Heart right ventricle (tissue), 16 donors: ENCODE data around the gene RRAS. TPM values are rescaled to one million over a fixed set of nuclear protein-coding genes. Genes with fewer than 3 reads are reported as not detected.

Source experiments
- ATAC-seq, 8 donors: fragments of 200-7000 bp; cut with Tn5 transposase; one replicate each; pipeline ENCODE4 v1.9.1; 2020; ENCODE audit warnings: mild to moderate bottlenecking in 8 of 8, moderate library complexity in 8 of 8, moderate number of reproducible peaks in 1 of 8
- DNase-seq, 2 donors: peaks; one replicate each; pipeline ENCODE4 v3.0.0-alpha.2; 2020
- H3K27ac ChIP-seq, 10 donors: fragments of 200-600 bp; sonication (generic) in 2 of 10; one replicate each; pipeline versions ENCODE4 v1.5.0 to v1.8.0; 2020 to 2022; ENCODE audit warnings: mild to moderate bottlenecking in 3 of 10
- H3K27me3 ChIP-seq, 7 donors: fragments of 200-600 bp; one replicate each; pipeline ENCODE4 v1.8.0; 2021 to 2022; ENCODE audit warnings: mild to moderate bottlenecking in 2 of 7
- H3K36me3 ChIP-seq, 9 donors: fragments of 200-600 bp; sonication (generic) in 1 of 9; one replicate each; pipeline versions ENCODE4 v1.5.0 to v1.8.0; 2020 to 2022; ENCODE audit warnings: mild to moderate bottlenecking in 2 of 9
- H3K4me1 ChIP-seq, 9 donors: fragments of 200-600 bp; sonication (generic) in 1 of 9; one replicate each; pipeline versions ENCODE4 v1.5.0 to v1.8.0; 2020 to 2022; ENCODE audit warnings: mild to moderate bottlenecking in 4 of 9
- H3K4me3 ChIP-seq, 10 donors: fragments of 200-600 bp; sonication (generic) in 2 of 10; one replicate each; pipeline versions ENCODE4 v1.5.0 to v1.8.0; 2020 to 2022; ENCODE audit warnings: mild to moderate bottlenecking in 7 of 10, moderate library complexity in 2 of 10
- H3K9me3 ChIP-seq, 11 donors: fragments of 200-600 bp in 10 of 11; sonication (generic) in 2 of 11; one replicate each; pipeline versions ENCODE4 v1.5.0 to v1.8.0; 2013 to 2022; ENCODE audit warnings: mild to moderate bottlenecking in 2 of 11, control low read depth in 1 of 11, moderate library complexity in 1 of 11
- WGBS, 2 donors: extraction: QIAGEN DNeasy Blood & Tissue Kit; methylation state at CpG; one replicate each; pipeline ENCODE4 v1.1.7; 2013; ENCODE audit warnings: inconsistent platforms in 1 of 2; 5-methylcytosine and 5-hydroxymethylcytosine counted together
- intact Hi-C, 10 donors: fragments of 100-400 bp; cut with DNase I; formaldehyde crosslinking; loops; one replicate each; pipeline versions ENCODE4 v1.11.1 to v1.14.2; 2022
- polyA plus RNA-seq, 2 donors: library from polyadenylated mRNA; stranded (reverse); fragments of 200-250 nt; gene quantifications; one replicate each; pipeline ENCODE4 v1.2.3, GENCODE V29; 2013
- total RNA-seq, 10 donors: library from RNA; stranded (reverse); fragmentation: NEBNext Ultra II Directional in 3 of 10; extraction: Animal tissue kit (Norgen Biotek cat#: 25700) in 3 of 10; gene quantifications; one replicate each; pipeline versions ENCODE4 v1.2.1 to v1.2.4, GENCODE V29; 2021 to 2023
- TF ChIP-seq, protein P1 (sequence below), 9 donors: fragments of 200-600 bp; sonication (generic) in 2 of 9; IDR thresholded peaks; one replicate each; pipeline versions ENCODE4 v1.5.0 to v1.8.0; 2021 to 2022; ENCODE audit warnings: antibody characterized with exemption in 9 of 9, mild to moderate bottlenecking in 5 of 9, moderate library complexity in 1 of 9
- donor health status: Arrhythmogenic right ventricular cardiomyopathy.
- donor health status: ischemic (EF 13 %, LVEDD 7.1; RV severe dilation, severe dysfunction).
- donor health status: healthy with polysubstance abuse.
- donor health status: DM: no; HTN: yes; CAD: no.
- donor health status: DM: no; HTN: no; CAD: no.
- donor health status: ischemic (EF 25% LVEDD 6.9; RV normal size, moderate dysfunction).
- donor health status: ischemic (EF 25% LVEDD 5.7; RV mildly dilated, moderate dysfunction).
- donor health status: healthy.
- donor health status: DM: yes; HTN: yes; CAD: no.
- donor health status: Ischemic cardiomyopathy.
- donor health status: ischemic (EF 35%, LVEDD 5.7; RV mildly dilated, moderate dysfunction).
- donor health status: nonischemic (EF 11% LVEDD 7.7; RV severe dilation, severe dysfunction).
- donor health status: DM: yes; HTN: yes; CAD: no.
- donor health status: PGD.
- donor health status: ischemic (EF 29% LVEDD 5.4; RV normal size, mild dysfunction).
- donor health status: nonischemic (EF 23%, LVEDD 6.1; RV moderate dilation, normal function).

RRAS gene
- total and polyA plus RNA-seq, 12 donors: 90.4 to 215 (median 117) TPM

DNA sequence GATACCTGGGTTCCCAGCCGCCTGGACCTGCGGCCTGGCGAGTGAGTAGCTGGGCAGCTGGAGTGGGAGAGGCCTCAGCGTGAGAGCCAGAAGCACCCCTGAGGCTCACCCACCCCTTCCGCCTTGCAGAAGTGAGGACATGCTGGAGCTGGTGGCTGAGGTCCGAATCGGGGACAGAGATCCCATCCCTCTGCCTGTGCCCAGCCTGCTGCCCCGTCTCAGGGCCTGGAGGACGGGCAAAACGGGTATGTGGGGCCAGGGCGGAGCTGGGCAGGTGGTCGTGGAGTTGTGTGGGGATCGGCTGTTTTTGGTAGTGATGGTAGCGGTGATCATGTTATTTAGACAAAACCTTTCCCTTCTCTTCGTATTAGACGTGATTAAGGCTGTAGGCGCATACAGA lies 6.6 kb upstream of the RRAS start:
- intact Hi-C loops: no loop called here
- H3K9me3 ChIP-seq: no peaks in the 10 kb centered on the region
- WGBS, 2 donors: 89 to 95% methylated on average over 17 of the region's 17 CpGs
- no peak overlapping the region for H3K4me3 ChIP-seq
- no peak for DNase-seq
- peaks cover 0 to 66% (median 23%) of the 10 kb centered on the region in 9 donors for H3K36me3 ChIP-seq
- no peak overlapping the region for H3K27ac ChIP-seq
- peaks cover 4 to 36% (median 21%) of the 10 kb centered on the region in 9 donors for H3K4me1 ChIP-seq
- no peaks in the 10 kb centered on the region for H3K27me3 ChIP-seq
- ATAC-seq: no peak
- TF ChIP-seq, protein P1, sequence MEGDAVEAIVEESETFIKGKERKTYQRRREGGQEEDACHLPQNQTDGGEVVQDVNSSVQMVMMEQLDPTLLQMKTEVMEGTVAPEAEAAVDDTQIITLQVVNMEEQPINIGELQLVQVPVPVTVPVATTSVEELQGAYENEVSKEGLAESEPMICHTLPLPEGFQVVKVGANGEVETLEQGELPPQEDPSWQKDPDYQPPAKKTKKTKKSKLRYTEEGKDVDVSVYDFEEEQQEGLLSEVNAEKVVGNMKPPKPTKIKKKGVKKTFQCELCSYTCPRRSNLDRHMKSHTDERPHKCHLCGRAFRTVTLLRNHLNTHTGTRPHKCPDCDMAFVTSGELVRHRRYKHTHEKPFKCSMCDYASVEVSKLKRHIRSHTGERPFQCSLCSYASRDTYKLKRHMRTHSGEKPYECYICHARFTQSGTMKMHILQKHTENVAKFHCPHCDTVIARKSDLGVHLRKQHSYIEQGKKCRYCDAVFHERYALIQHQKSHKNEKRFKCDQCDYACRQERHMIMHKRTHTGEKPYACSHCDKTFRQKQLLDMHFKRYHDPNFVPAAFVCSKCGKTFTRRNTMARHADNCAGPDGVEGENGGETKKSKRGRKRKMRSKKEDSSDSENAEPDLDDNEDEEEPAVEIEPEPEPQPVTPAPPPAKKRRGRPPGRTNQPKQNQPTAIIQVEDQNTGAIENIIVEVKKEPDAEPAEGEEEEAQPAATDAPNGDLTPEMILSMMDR (IDR thresholded peaks at IDR 0.05): no peak

DNA sequence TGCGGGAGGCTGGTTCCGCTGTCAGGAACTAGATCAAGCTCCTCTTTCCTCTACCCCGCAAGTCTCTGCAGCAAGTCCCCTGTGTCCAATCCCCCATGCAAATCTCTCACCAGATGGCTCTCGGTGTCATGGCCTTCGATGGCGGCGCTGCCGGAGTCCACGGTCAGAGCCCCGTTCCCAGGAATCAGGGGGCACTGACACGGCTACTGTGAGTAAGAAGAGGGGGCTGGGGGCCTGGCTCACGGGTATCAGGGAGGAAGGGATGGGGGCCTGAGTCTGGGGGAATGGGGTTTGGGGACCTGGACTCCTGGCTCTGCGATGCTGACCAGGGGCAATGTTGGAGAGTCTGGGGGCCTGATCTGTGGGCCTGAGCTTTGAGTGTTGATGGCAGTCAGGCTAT lies 6.1 kb upstream of the RRAS start:
- no peak for DNase-seq
- H3K9me3 ChIP-seq: no peaks in the 10 kb centered on the region
- 93 to 94% methylated on average over 13 of the region's 13 CpGs for WGBS, 2 donors

DNA sequence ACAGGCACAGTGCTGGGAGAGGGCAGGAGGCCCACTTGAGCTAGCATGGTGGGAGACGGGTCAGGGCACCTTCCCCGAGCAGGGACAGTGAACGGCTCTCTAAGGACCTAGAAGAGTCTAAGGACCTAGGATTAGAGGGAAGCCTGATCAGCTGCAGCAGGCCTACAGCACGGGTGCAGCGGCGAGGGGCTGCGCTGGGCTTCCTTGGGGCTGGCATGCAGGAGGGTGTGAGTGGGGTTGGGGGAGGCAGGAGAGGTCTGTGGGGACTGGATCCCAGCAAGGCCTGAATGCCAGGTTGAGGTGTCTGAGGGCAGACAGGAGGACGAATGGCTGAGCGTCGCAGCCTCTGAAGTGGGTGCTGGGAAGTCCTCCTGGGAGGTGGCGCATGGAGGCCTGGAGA lies 5.6 kb upstream of the RRAS start:
- Histone ChIP-seq H3K36me3 (peaks cover 0 to 58% (median 20%) of the 10 kb centered on the region in 9 donors), H3K9me3 (no peaks in the 10 kb centered on the region), H3K27me3 (no peaks in the 10 kb centered on the region), H3K4me1 (peaks cover 4 to 45% (median 26%) of the 10 kb centered on the region in 9 donors), H3K27ac (no peak overlapping the region), H3K4me3 (no peak overlapping the region)
- DNase-seq (no peak), ATAC-seq (no peak)
- 91 to 92% methylated on average over 11 of the region's 11 CpGs for WGBS, 2 donors
- intact Hi-C loops: loop anchor here in 1 of 10 donors (1.0 kb wide), 1 partner anchor 31 kb away; no protein-coding TSS in a partner anchor
- TF ChIP-seq, protein P1 (IDR thresholded peaks at IDR 0.05): no peak

More for the DNA sequence above, 6.1 kb upstream of the RRAS start:
- no peak for ATAC-seq
- no peaks in the 10 kb centered on the region for H3K27me3 ChIP-seq
- H3K4me3 ChIP-seq: no peak overlapping the region
- H3K36me3 ChIP-seq: peaks cover 0 to 60% (median 20%) of the 10 kb centered on the region in 9 donors
- TF ChIP-seq, protein P1 (IDR thresholded peaks at IDR 0.05): no peak
- H3K4me1 ChIP-seq: peaks cover 4 to 42% (median 25%) of the 10 kb centered on the region in 9 donors
- intact Hi-C loops: loop anchor here in 1 of 10 donors (1.0 kb wide), 1 partner anchor 30 kb away; no protein-coding TSS in a partner anchor
- H3K27ac ChIP-seq: no peak overlapping the region

DNA sequence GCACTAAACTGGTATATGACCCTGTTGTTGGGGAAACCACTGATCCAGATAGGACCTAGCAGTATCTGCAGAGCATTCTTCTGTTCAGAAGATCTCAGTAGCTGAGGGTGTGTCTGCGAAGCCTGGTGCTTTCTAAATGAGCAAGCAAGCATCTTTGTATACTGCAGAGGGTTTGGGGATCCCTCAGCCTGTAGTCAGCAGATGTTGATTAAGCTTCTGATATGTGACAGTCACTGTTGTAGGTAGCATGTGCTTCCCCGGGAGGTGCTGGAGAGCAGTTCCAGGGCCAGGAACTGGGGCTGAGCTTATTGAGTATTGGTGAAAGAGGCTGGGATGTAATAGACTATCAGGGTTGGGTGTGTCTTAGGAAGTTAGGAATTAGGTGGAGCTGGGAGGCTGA lies 3.5 kb upstream of the RRAS start:
- Histone ChIP-seq H3K4me3 (peak overlapping the region in 5 of 10 donors; percentile 82 to 95 (median 93)), H3K27ac (no peak overlapping the region), H3K36me3 (peaks cover 0 to 37% (median 13%) of the 10 kb centered on the region in 9 donors), H3K4me1 (peaks cover 4 to 50% (median 38%) of the 10 kb centered on the region in 9 donors), H3K27me3 (no peaks in the 10 kb centered on the region), H3K9me3 (no peaks in the 10 kb centered on the region)
- ATAC-seq (no peak), DNase-seq (no peak)
- intact Hi-C loops: no loop called here
- TF ChIP-seq, protein P1 (IDR thresholded peaks at IDR 0.05): no peak
- 76 to 77% methylated on average over 2 of the region's 2 CpGs for WGBS, 2 donors
